PC-9 (cell line): ENCODE measurements around the gene GBE1.

Experiments used
- EZH2 ChIP-seq: fragments of 200-600 bp; sonication (generic); IDR thresholded peaks from 2 replicates; pipeline ENCODE4 v1.8.0; 2017; ENCODE audit warnings: antibody characterized with exemption, low read depth
- TF ChIP-seq, protein P1 (sequence below): fragments of 200-600 bp; sonication (generic); conservative IDR thresholded peaks from 2 replicates; pipeline ENCODE4 v1.6.1; 2017; ENCODE audit warnings: mixed run types, antibody characterized with exemption, mild to moderate bottlenecking, moderate library complexity

DNA sequence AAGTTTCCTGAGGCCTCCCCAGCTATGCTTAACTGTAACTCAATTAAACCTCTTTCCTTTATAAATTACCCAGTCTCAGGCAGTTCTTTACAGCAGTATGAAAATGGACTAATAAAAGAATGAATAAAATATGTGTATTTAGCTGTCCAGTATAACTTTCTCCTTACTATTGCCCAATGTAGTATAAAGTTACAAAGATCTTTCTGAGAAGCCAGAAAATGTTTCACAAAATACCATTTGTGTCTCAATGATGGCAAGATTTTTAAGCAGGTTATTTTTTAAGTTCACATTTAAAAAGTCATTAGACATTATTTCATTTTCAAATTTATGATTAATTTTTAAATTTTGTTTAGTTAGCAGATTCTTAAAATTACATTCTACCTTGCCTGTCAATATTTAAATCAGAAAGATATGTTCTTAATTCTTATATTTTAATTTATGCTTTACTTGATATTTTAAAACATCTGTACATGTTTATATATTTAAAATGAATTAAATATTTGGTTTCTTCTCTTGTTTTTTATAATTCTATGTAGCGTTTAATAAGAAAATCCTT lies 189.2 kb downstream of the GBE1 start:
- TF ChIP-seq EZH2, result no peak
- TF ChIP-seq, protein P1, sequence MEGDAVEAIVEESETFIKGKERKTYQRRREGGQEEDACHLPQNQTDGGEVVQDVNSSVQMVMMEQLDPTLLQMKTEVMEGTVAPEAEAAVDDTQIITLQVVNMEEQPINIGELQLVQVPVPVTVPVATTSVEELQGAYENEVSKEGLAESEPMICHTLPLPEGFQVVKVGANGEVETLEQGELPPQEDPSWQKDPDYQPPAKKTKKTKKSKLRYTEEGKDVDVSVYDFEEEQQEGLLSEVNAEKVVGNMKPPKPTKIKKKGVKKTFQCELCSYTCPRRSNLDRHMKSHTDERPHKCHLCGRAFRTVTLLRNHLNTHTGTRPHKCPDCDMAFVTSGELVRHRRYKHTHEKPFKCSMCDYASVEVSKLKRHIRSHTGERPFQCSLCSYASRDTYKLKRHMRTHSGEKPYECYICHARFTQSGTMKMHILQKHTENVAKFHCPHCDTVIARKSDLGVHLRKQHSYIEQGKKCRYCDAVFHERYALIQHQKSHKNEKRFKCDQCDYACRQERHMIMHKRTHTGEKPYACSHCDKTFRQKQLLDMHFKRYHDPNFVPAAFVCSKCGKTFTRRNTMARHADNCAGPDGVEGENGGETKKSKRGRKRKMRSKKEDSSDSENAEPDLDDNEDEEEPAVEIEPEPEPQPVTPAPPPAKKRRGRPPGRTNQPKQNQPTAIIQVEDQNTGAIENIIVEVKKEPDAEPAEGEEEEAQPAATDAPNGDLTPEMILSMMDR, result no peak
